GM15510 (cell line): Measurements from ENCODE around the gene THSD7B.

Source experiments
- POLR2A ChIP-seq: IDR thresholded peaks from 3 replicates; pipeline ENCODE4 v1.6.1; 2011; ENCODE audit warnings: borderline replicate concordance; ENCODE audit not compliant: insufficient read length; ENCODE audit errors: extremely low read depth

The THSD7B gene

GRCh38 chr2:136985044-136985443, 219.7 kb downstream of the THSD7B start:
- no peak for TF ChIP-seq POLR2A

GRCh38 chr2:136986605-136987221, 221.4 kb downstream of the THSD7B start:
- TF ChIP-seq POLR2A: no peak

DNA sequence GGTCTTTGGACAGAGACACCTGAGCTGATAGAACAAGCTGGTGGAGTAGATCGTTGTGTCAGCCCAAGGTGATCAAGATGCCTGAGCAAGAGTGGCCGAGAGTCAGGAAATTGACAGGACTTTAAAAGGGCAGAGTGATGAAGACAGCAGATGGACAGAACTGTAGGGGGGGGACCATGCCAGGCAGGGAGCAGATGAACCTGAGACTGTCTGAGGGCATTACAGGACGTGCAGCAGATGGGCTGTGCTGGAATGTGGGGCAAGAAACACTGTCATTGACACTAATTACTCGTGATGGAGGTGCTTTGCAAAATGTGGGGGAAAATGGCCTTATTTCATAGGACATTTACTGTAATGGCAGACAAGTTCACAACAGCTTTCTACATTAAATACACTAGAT, 225.0 kb downstream of the THSD7B start:
- no peak for TF ChIP-seq POLR2A

DNA sequence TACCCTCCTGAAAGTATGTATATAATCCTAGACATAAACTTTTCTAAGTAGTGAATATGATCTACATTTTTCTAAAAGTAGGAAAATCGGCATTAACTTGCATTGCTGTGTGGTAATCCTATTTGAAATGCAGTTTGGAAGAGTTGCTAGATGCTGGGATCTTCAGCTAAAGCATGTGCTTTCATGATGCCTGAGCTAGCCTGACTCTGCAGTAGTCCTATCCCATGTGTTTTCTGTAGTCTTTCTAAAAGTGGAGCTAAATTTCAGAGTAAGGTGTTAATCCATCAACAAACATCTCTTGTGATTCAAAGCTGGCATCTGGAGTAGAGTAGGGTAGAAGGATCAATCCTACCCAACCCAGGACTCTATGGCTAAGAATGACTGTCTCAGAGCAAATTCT, 229.4 kb downstream of the THSD7B start:
- TF ChIP-seq POLR2A: no peak

- no peak for TF ChIP-seq POLR2A
These were observed 232.2 kb downstream of the THSD7B start for GRCh38 chr2:136997557-136997956.

DNA sequence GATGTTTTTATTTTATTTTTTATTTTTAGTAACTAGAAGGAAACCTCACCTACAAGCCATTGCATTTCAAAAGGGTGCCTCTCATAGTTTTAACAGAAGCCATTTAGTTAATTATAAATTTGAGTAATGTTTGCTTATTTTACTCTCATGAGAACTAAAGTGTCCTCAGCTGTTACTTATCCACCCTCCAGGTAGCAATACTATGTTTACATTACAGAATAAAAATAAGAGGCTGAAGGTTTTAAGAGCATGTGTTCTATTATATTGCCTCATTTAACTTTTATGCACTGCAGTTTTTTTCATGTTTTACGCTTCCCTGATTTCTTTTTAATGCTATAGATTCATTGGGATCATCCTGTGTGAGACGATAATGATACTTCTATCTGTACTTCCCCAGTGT, 235.5 kb downstream of the THSD7B start:
- TF ChIP-seq POLR2A: no peak

DNA sequence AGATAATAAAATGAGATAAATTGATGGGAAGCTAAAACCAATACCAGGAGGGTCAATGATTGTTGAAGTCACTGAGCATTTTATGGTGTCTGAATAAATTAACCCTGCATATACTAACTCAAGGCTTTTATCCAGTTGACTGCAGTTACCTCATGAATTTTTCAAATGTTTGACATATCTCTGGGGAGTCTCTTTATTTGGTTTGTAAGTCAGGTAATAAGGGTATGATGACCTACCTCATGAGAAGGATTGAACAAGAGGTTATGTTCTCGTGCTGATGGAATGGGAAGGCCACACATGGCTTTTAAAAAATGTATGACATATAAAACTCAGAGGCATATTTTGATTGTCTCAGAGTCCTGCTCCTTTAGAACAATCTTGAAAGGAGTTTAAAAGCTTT, 237.6 kb downstream of the THSD7B start:
- no peak for TF ChIP-seq POLR2A

GRCh38 chr2:137005210-137005609, 239.9 kb downstream of the THSD7B start:
- TF ChIP-seq POLR2A: no peak

GRCh38 chr2:137007938-137008337, 242.6 kb downstream of the THSD7B start:
- TF ChIP-seq POLR2A: no peak

DNA sequence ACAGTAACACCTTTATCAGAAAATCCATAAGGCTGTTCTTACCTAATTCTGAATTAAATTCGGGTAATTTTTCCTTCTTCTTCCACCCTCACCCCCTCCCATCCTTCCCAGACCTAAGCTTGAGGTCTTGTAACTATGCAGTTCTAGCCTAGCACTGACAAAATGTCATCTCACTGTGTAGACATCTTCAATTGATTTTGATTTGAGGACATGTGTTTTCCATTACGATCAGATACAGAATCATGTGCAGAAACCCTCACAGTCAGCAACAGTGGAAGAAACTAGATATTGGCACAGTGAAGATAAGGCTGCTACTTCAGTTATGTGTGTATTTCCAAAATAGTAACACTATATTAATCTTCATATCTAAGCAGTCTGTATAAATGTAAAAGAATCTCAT, 244.6 kb downstream of the THSD7B start:
- TF ChIP-seq POLR2A: no peak

DNA sequence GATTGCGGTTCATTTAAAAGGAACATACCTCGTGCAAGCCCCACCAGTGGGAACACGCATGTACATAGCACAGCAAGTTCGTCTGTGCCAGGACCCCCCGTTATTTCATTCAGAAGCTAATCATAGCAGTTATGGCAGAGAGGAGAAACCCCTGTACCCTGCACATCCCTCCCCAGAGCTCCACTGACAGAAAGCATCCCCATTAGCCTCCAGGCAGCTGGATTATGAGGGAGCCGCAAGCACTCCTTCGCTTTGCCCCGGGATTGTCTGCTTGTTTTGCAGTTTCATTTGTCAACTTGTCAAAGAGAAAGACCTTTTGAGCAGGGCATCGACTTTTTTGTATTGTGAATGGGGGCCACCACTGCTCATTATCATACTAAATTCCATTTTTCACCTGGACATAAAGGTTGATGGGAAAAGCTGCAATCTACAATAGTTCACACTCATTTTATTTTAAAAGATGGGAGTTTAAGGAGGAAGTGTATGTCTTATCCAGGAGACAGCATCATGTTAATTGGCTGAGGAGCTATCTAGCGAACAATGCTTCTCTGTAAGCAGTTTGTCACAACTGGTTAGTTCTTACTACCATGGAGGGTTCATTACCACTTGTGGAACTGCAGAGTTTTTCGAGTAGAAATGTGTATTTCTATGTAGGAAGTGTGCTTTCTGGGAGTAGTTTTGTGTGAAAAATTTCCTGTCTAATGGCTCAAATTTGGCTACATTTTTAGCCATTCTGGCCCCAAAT, 255.3 kb downstream of the THSD7B start:
- TF ChIP-seq POLR2A: no peak

DNA sequence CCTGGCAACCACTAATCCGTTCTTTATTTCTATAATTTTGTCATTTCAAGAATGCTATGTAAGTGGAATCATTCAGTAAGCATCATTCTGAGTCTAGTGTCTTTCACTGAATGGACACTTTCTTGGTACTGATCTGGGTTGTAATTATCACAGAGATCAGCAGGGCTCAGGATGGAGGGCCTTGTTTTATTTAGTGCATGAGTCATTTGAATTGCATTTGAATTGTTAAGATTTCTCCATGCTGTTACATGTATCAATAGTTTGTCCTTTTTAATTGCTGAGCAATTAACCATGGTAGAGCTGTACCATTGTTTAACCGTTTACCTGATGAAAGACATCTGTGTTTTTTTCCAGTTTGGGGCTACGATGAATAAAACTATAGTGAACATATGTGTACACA, 256.4 kb downstream of the THSD7B start:
- no peak for TF ChIP-seq POLR2A

GRCh38 chr2:137023205-137023604, 257.9 kb downstream of the THSD7B start:
- no peak for TF ChIP-seq POLR2A

DNA sequence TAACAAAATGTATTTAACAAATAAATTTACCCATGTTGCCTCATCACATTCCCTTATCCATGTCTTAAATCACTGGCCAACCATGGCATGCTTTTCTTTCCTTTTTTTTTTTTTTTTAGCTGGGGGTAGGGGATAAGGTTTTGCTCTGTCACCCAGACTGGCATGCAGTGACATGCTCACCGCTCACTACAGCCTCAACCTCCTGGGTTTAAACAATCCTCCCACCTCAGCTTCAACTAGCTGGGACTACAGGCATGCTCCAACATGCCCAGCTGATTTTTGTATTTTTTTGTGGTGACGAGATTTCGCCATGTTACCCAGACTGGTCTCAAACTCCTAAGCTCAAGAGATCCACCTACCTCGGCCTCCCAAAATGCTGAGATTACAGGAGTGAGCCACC, 266.4 kb downstream of the THSD7B start:
- TF ChIP-seq POLR2A: no peak

DNA sequence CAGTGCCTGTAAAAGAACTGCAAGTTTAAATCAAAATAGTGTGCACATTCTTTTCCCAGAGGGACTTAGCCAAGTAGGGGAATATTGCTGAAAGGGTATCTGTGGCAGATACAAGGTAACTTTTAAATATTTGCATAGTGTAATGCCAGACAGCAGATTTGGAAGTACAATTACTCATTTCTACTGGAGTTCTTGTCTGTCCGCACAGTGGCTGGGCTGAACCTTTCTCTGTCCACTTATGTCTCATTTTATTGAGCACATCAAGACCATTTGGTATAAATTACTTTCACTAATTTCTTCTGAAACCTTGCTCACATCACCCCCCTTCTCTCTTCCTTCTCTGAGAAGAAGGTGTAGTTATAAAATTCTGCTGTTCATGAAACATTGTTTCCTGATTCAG, 271.3 kb downstream of the THSD7B start:
- TF ChIP-seq POLR2A: no peak

DNA sequence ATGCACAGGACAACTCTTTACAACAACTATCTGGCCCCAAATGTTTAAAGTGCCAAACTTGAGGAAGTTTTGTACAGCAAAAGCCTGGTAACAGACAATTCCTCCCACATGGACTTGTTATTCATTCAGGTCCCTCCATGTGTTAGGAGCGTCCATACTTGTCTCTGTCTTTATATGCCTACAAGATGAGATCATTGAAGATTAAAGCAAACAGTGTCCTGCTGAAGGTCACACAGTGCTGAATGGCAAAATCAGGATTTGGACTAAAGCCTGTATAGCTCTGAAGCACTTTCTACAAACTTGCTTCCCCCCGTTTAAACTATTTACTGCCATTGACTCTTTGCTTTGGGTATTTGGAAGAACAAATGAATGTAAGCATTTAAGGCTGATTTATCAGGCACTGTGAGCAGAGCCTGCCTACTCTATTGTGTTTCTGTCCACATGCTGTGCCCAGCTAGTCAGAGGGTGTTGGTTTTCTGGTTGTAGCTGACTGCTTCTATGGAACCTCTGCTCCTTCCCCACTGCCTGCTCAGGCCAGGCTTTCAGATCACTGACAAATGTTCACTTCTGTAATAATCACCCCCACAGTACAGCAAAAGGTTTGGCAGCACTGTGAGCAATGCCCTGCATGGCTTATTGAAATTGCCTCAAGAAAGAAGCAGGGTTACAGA, 274.3 kb downstream of the THSD7B start:
- TF ChIP-seq POLR2A: no peak

DNA sequence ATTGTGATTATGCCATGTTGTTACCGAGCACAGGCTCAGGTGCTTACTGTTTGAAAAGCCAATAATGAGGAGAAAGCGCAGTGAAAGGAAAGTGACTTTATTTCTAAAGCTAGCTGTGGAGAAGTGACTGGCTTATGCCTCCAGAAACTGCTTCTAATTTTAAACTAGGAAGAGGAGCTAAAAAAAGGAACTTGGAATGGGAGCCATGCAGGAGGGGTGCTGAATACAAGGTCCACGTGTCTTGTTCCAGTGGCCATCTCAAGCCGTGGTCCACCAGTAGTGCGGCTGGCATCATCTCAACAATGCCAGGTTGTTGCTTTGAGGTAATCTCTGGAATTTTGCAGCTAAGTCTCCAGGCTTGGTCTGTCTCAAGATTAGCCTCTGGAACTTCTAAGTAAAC, 282.0 kb downstream of the THSD7B start:
- no peak for TF ChIP-seq POLR2A

DNA sequence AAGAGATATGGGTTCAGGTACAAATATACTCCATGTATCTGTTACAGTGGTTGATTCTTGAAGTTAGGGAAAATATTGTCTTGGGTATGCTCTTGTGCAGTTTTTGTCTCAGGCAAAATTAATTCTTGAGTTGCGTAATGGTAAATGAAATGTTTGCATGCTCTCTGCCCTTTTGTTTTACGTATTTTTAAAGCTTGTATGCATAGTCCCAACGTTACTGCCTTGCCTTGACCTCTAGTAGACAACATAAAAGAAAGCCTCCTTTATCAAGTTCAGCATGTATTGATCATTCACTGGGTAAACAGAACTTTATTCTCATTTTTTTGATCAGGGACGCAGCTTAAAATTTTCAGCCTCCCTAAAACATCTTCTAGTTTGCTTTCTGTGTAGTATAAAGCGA, 283.1 kb downstream of the THSD7B start:
- TF ChIP-seq POLR2A: no peak
